OCI-LY1 (cell line): Measurements from ENCODE around the gene CXorf38.

Experiments used
- H2AFZ ChIP-seq: fragments of 200-600 bp; sonication (generic), shearing (Covaris generic); 2 replicates; pipeline ENCODE4 v1.6.0; 2014; ENCODE audit warnings: antibody characterized with exemption, mild to moderate bottlenecking, low read length
- H3F3A ChIP-seq: fragments of 200-600 bp; sonication (generic), shearing (Covaris generic); 2 replicates; pipeline ENCODE4 v1.6.0; 2014; ENCODE audit warnings: mild to moderate bottlenecking, antibody characterized with exemption, low read length, moderate library complexity; ENCODE audit not compliant: insufficient read depth
- H3K27ac ChIP-seq: fragments of 200-600 bp; sonication (generic); 2 replicates; pipeline ENCODE4 v1.5.1; 2014; ENCODE audit warnings: low read length, mixed run types, mild to moderate bottlenecking, low read depth; ENCODE audit not compliant: poor library complexity, severe bottlenecking
- H3K27me3 ChIP-seq: fragments of 200-600 bp; sonication (generic); 2 replicates; pipeline ENCODE4 v1.6.0; 2014; ENCODE audit warnings: antibody characterized with exemption, mild to moderate bottlenecking, low read length, moderate library complexity; ENCODE audit not compliant: insufficient read depth
- H3K36me3 ChIP-seq: fragments of 200-600 bp; sonication (generic); 2 replicates; pipeline ENCODE4 v1.6.1; 2014; ENCODE audit warnings: mild to moderate bottlenecking, antibody characterized with exemption, low read length, moderate library complexity, mixed read lengths; ENCODE audit not compliant: insufficient read depth
- H3K4me1 ChIP-seq: fragments of 200-600 bp; sonication (generic); 2 replicates; pipeline ENCODE4 v1.5.1; 2014; ENCODE audit warnings: mild to moderate bottlenecking, low read length, moderate library complexity; ENCODE audit not compliant: insufficient read depth, severe bottlenecking
- H3K4me2 ChIP-seq: fragments of 200-600 bp; sonication (generic), shearing (Covaris generic); 2 replicates; pipeline ENCODE4 v1.6.1; 2014; ENCODE audit warnings: low read length
- H3K4me3 ChIP-seq: fragments of 200-600 bp; sonication (generic); 2 replicates; pipeline ENCODE4 v1.5.1; 2014; ENCODE audit warnings: low read length, low read depth, mild to moderate bottlenecking, mixed read lengths; ENCODE audit not compliant: poor library complexity, severe bottlenecking
- H3K79me2 ChIP-seq: fragments of 200-600 bp; shearing (Covaris generic); 2 replicates; pipeline ENCODE4 v1.6.1; 2016; ENCODE audit warnings: mixed run types, low read length, mixed read lengths; ENCODE audit not compliant: insufficient read depth
- H3K9ac ChIP-seq: fragments of 200-600 bp; sonication (generic), shearing (Covaris generic); 2 replicates; pipeline ENCODE4 v1.6.1; 2014; ENCODE audit warnings: mild to moderate bottlenecking, low read length, mixed read lengths
- H3K9me2 ChIP-seq: fragments of 200-600 bp; sonication (generic), shearing (Covaris generic); 2 replicates; pipeline ENCODE4 v1.6.1; 2014; ENCODE audit warnings: low read depth, mild to moderate bottlenecking, low read length, mixed read lengths
- H3K9me3 ChIP-seq: fragments of 200-600 bp; shearing (Covaris generic); 2 replicates; pipeline ENCODE4 v1.6.1; 2014; ENCODE audit warnings: low read length, mixed read lengths
- H4K20me1 ChIP-seq: fragments of 200-600 bp; sonication (generic), shearing (Covaris generic); 2 replicates; pipeline ENCODE4 v1.6.0; 2016; ENCODE audit warnings: mild to moderate bottlenecking, low read length; ENCODE audit not compliant: insufficient read depth
- CTCF ChIP-seq: fragments of 200-600 bp; sonication (generic), shearing (Covaris generic); IDR thresholded peaks from 2 replicates; pipeline ENCODE4 v1.5.1; 2017; ENCODE audit warnings: mild to moderate bottlenecking, antibody characterized with exemption, low read length, moderate library complexity, mixed read lengths
- EZH2 ChIP-seq: fragments of 200-600 bp; sonication (generic), shearing (Covaris generic); IDR thresholded peaks from 2 replicates; pipeline ENCODE4 v1.8.0; 2017; ENCODE audit warnings: borderline replicate concordance, mixed run types, mild to moderate bottlenecking, antibody characterized with exemption, low read length, moderate library complexity, mixed read lengths

CXorf38 gene

GRCh38 chrX:40625294-40625693 lies 22.1 kb downstream of the CXorf38 start:
- Histone ChIP-seq H3K4me3 (no peak overlapping the region), H3K9ac (no peak overlapping the region), H3K27ac (no peak overlapping the region), H3K27me3 (no peaks in the 10 kb centered on the region), H3K79me2 (no peaks in the 10 kb centered on the region), H3K4me1 (no peaks in the 10 kb centered on the region), H4K20me1 (no peaks in the 10 kb centered on the region), H2AFZ (no peak overlapping the region), H3K9me2 (no peaks in the 10 kb centered on the region), H3K4me2 (no peak overlapping the region), H3K9me3 (no peaks in the 10 kb centered on the region), H3K36me3 (peaks cover 24% of the 10 kb centered on the region), H3F3A (no peaks in the 10 kb centered on the region)
- TF ChIP-seq CTCF (no peak), EZH2 (no peak)

- no peak overlapping the region for H2AFZ ChIP-seq
Measured at GRCh38 chrX:40623665-40624064, 23.7 kb downstream of the CXorf38 start.

GRCh38 chrX:40623139-40623536 lies 24.2 kb downstream of the CXorf38 start, which contains the start of gene MPC1L:
MPC1L (plus strand) TSS chrX:40623428; CDS start chrX:40623566, 138 bp downstream.
- TF ChIP-seq CTCF (no peak), EZH2 (no peak)
- Histone ChIP-seq H3K36me3 (peaks cover 8% of the 10 kb centered on the region; the same call in 1 of the 2 replicates), H2AFZ (no peak within 1 kb of the TSS), H3K27ac (no peak within 1 kb of the TSS), H3K4me3 (no peak within 1 kb of the TSS), H3K9me2 (no peaks in the 10 kb centered on the region), H3K9ac (no peak within 1 kb of the TSS), H3K4me1 (no peaks in the 10 kb centered on the region), H3K4me2 (no peak within 1 kb of the TSS), H3K27me3 (no peaks in the 10 kb centered on the region), H3K79me2 (no peaks in the 10 kb centered on the region), H3K9me3 (no peaks in the 10 kb centered on the region), H4K20me1 (no peaks in the 10 kb centered on the region), H3F3A (no peaks in the 10 kb centered on the region)

More at GRCh38 chrX:40623665-40624064, 23.7 kb downstream of the CXorf38 start:
- H3K79me2 ChIP-seq: no peaks in the 10 kb centered on the region
- no peaks in the 10 kb centered on the region for H3K27me3 ChIP-seq
- H3K4me2 ChIP-seq: no peak overlapping the region
- H3F3A ChIP-seq: no peaks in the 10 kb centered on the region
- H3K9me3 ChIP-seq: no peaks in the 10 kb centered on the region
- peaks cover 12% of the 10 kb centered on the region; the same call in 1 of the 2 replicates for H3K36me3 ChIP-seq
- no peaks in the 10 kb centered on the region for H4K20me1 ChIP-seq
- H3K4me3 ChIP-seq: no peak overlapping the region
- H3K27ac ChIP-seq: no peak overlapping the region
- no peaks in the 10 kb centered on the region for H3K4me1 ChIP-seq
- TF ChIP-seq EZH2: no peak
- no peak for TF ChIP-seq CTCF
- H3K9me2 ChIP-seq: no peaks in the 10 kb centered on the region
- H3K9ac ChIP-seq: no peak overlapping the region
